Panc1 (cell line): ENCODE results near the gene PGBD5. TPM values are rescaled to one million over a fixed set of nuclear protein-coding genes. Genes with fewer than 3 reads are reported as not detected.
"Not testable (repeated sequence)": the region's sequence is repeated elsewhere in the genome, so short reads cannot be mapped to it uniquely, and the experiment has no call there.

Source experiments
- ATAC-seq: fragments of 200-7000 bp; cut with Tn5 transposase; 2 replicates; pipeline ENCODE4 v1.9.1; 2020; ENCODE audit warnings: mild to moderate bottlenecking, moderate library complexity
- BruUV-seq: library from RNA; stranded (reverse); fragments of 400-500 nt; replicated peaks from 2 replicates; lab custom pipeline; 2021; lab: Mats Ljungman, UMichigan
- CTCF ChIA-PET: fragments of 300-600 bp; sonication (Branson Sonifier 250); formaldehyde crosslinking; loops from one replicate; lab custom pipeline; 2022; ENCODE audit warnings: antibody characterized with exemption; lab: Charles Lee
- POLR2A ChIA-PET: fragments of 300-600 bp; sonication (Branson Sonifier 250); formaldehyde crosslinking; loops from one replicate; lab custom pipeline; 2022; ENCODE audit warnings: antibody characterized with exemption; lab: Charles Lee
- DNase-seq: peaks from one replicate; pipeline ENCODE4 v3.0.0-alpha.2; 2010; ENCODE audit warnings: low read depth, low spot score
- H3K27ac ChIP-seq: 2 replicates; pipeline ENCODE4 v1.5.1; 2011; ENCODE audit warnings: mild to moderate bottlenecking, low read length, inconsistent platforms
- H3K27me3 ChIP-seq: fragments of 200-500 bp; sonication (Bioruptor generic); 2 replicates; pipeline ENCODE4 v1.6.0; 2014; ENCODE audit warnings: low read length, inconsistent platforms; ENCODE audit not compliant: control insufficient read depth, insufficient read depth
- H3K36me3 ChIP-seq: fragments of 200-500 bp; sonication (Bioruptor generic); 2 replicates; pipeline ENCODE4 v1.5.1; 2014; ENCODE audit warnings: inconsistent platforms, mild to moderate bottlenecking, low read length, moderate library complexity; ENCODE audit not compliant: control insufficient read depth, insufficient read depth
- H3K4me1 ChIP-seq: 2 replicates; pipeline ENCODE4 v1.5.1; 2011; ENCODE audit warnings: inconsistent platforms, mild to moderate bottlenecking, low read length, moderate library complexity; ENCODE audit not compliant: control insufficient read depth, insufficient read depth
- H3K4me3 ChIP-seq, 2 experiments: 2 replicates each; pipeline ENCODE4 v1.5.1; 2011 to 2012; ENCODE audit warnings: low read depth in 2 of 2, low read length in 2 of 2, mild to moderate bottlenecking in 2 of 2, inconsistent platforms in 1 of 2, moderate library complexity in 1 of 2
- H3K9me3 ChIP-seq: fragments of 200-500 bp; sonication (Bioruptor generic); 2 replicates; pipeline ENCODE4 v1.5.1; 2014; ENCODE audit warnings: low read depth, mild to moderate bottlenecking, inconsistent platforms, low read length, moderate library complexity; ENCODE audit not compliant: control insufficient read depth, insufficient read depth
- POLR2AphosphoS5 ChIP-seq: IDR thresholded peaks from 2 replicates; pipeline ENCODE4 v1.6.1; 2012; ENCODE audit warnings: mild to moderate bottlenecking, low read depth, low read length, moderate library complexity
- SIN3A ChIP-seq: IDR thresholded peaks from 2 replicates; pipeline ENCODE4 v1.6.1; 2012; ENCODE audit warnings: low read depth, mild to moderate bottlenecking, low read length, moderate library complexity, borderline replicate concordance; ENCODE audit not compliant: insufficient read depth
- TCF7L2 ChIP-seq: IDR thresholded peaks from 2 replicates; pipeline ENCODE4 v1.6.1; 2011; ENCODE audit warnings: mild to moderate bottlenecking, low read depth, low read length, inconsistent platforms
- in situ Hi-C: cut with HindIII; loops from 2 replicates; pipeline ENCODE4 v1.10.0; 2016; ENCODE audit warnings: low sequenced_read_pairs, low pct_unique_long_range_greater_than_20kb
- intact Hi-C: fragments of 100-400 bp; cut with micrococcal nuclease; formaldehyde crosslinking; loops from one replicate; pipeline ENCODE4 v1.10.0; 2022; ENCODE audit not compliant: unreplicated experiment
- total RNA-seq: library from RNA; stranded (reverse); gene quantifications from one replicate; pipeline ENCODE4 v1.2.1, GENCODE V29; 2021; ENCODE audit not compliant: unreplicated experiment
- TF ChIP-seq, protein P1 (sequence below): fragments of 450-650 bp; IDR thresholded peaks from 2 replicates; pipeline ENCODE4 v1.5.1; 2017; ENCODE audit warnings: mild to moderate bottlenecking
- TF ChIP-seq, protein P2 (sequence below), 2 experiments: IDR thresholded peaks; 2 replicates each; pipeline ENCODE4 v1.6.1; 2011 to 2012; ENCODE audit warnings: low read depth in 2 of 2, control low read depth in 1 of 2, low read length in 1 of 2, mild to moderate bottlenecking in 1 of 2, moderate library complexity in 1 of 2; ENCODE audit not compliant: insufficient read depth in 1 of 2

Gene PGBD5
- total RNA-seq, 1 experiment from 2014 or later, result 0.05 TPM

DNA sequence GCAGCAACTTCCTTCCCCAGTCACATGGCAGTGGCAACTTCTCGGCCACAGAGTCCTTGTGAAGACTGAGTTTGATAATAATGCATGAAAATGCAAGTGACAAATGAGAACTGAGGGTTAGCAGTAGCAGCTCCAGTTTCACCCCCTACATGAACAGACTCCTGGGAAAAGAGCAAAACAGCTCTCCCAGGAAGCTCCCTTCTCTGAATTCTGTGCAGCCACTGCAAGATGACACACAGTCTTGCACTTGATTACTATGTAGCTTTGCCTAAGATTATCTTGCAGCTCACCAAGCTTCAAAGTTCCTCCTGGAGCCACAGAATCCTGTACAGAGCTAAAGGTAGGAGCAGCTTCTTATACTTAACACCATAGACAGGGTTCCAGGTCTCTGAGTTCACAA is 4.7 kb downstream of the PGBD5 start:
- Histone ChIP-seq H3K27ac (no peak overlapping the region), H3K4me3 (no peak overlapping the region), H3K36me3 (no peaks in the 10 kb centered on the region), H3K27me3 (peaks cover 41% of the 10 kb centered on the region), H3K4me1 (no peaks in the 10 kb centered on the region), H3K9me3 (no peaks in the 10 kb centered on the region)
- POLR2A ChIA-PET, result no interaction called here
- BruUV-seq, result no TSS peak
- no peak for ATAC-seq
- no peak for DNase-seq
- TF ChIP-seq POLR2AphosphoS5, result no peak
- TF ChIP-seq, protein P1, sequence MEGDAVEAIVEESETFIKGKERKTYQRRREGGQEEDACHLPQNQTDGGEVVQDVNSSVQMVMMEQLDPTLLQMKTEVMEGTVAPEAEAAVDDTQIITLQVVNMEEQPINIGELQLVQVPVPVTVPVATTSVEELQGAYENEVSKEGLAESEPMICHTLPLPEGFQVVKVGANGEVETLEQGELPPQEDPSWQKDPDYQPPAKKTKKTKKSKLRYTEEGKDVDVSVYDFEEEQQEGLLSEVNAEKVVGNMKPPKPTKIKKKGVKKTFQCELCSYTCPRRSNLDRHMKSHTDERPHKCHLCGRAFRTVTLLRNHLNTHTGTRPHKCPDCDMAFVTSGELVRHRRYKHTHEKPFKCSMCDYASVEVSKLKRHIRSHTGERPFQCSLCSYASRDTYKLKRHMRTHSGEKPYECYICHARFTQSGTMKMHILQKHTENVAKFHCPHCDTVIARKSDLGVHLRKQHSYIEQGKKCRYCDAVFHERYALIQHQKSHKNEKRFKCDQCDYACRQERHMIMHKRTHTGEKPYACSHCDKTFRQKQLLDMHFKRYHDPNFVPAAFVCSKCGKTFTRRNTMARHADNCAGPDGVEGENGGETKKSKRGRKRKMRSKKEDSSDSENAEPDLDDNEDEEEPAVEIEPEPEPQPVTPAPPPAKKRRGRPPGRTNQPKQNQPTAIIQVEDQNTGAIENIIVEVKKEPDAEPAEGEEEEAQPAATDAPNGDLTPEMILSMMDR, result no peak
- TF ChIP-seq, protein P2, sequence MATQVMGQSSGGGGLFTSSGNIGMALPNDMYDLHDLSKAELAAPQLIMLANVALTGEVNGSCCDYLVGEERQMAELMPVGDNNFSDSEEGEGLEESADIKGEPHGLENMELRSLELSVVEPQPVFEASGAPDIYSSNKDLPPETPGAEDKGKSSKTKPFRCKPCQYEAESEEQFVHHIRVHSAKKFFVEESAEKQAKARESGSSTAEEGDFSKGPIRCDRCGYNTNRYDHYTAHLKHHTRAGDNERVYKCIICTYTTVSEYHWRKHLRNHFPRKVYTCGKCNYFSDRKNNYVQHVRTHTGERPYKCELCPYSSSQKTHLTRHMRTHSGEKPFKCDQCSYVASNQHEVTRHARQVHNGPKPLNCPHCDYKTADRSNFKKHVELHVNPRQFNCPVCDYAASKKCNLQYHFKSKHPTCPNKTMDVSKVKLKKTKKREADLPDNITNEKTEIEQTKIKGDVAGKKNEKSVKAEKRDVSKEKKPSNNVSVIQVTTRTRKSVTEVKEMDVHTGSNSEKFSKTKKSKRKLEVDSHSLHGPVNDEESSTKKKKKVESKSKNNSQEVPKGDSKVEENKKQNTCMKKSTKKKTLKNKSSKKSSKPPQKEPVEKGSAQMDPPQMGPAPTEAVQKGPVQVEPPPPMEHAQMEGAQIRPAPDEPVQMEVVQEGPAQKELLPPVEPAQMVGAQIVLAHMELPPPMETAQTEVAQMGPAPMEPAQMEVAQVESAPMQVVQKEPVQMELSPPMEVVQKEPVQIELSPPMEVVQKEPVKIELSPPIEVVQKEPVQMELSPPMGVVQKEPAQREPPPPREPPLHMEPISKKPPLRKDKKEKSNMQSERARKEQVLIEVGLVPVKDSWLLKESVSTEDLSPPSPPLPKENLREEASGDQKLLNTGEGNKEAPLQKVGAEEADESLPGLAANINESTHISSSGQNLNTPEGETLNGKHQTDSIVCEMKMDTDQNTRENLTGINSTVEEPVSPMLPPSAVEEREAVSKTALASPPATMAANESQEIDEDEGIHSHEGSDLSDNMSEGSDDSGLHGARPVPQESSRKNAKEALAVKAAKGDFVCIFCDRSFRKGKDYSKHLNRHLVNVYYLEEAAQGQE (IDR thresholded peaks at IDR 0.05; ENCODE audit: insufficient read depth in 1 of 2, low read depth in 2 of 2, low read length in 1 of 2), result no peak
- TF ChIP-seq TCF7L2, result no peak
- TF ChIP-seq SIN3A, result no peak
- intact Hi-C loops (no loop called here), in situ Hi-C loops (no loop called here)
- CTCF ChIA-PET, result no interaction called here

DNA sequence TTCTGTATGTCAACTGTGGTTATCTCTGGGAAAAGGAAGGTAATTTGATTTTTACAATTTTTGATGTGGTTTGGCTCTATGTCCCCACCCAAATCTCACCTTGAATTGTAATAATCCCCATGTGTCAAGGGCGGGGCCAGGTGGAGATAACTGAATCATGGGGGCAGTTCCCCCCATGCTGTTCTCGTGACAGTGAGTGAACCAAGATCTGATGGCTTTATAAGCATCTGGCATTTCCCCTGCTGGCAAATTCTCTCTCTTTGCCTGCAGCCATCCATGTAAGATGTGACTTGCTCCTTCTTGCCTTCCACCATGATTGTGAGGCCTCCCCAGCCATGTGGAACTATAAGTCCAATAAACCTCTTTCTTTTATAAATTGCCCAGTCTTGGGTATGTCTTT is 5.8 kb downstream of the PGBD5 start:
- POLR2A ChIA-PET, CTCF ChIA-PET, H3K4me1 ChIP-seq, BruUV-seq, H3K27ac ChIP-seq, intact Hi-C loops, H3K9me3 ChIP-seq, H3K4me3 ChIP-seq, H3K36me3 ChIP-seq, in situ Hi-C loops, ATAC-seq, DNase-seq: not testable (repeated sequence)
- peaks cover 41% of the 10 kb centered on the region for H3K27me3 ChIP-seq

DNA sequence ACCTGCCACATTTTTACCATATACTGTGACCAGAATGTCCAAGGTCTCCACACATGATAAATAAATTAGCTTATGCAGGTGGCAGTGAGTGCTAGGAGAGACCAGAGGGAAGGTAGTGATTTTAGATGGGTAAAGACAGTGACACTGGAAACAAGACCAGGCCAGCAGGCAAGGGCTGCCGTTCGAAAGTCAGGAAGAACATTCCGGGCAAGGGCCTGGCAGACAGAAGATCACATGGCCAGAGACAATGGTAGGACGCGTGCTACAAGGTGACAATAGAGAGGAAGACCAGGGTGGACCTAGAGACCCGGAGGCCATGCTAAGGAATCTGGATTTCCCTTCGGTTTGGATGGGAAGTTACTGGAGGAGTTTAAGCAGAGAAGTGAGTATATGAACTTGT is 9.7 kb downstream of the PGBD5 start:
- POLR2A ChIA-PET, result no interaction called here

More for the DNA sequence above, 9.7 kb downstream of the PGBD5 start:
- Histone ChIP-seq H3K4me1 (no peaks in the 10 kb centered on the region), H3K4me3 (no peak overlapping the region), H3K36me3 (no peaks in the 10 kb centered on the region), H3K9me3 (no peaks in the 10 kb centered on the region), H3K27ac (no peak overlapping the region), H3K27me3 (peaks cover 24% of the 10 kb centered on the region)
- CTCF ChIA-PET, result no interaction called here
- no peak for ATAC-seq
- in situ Hi-C loops (no loop called here), intact Hi-C loops (no loop called here)
- TF ChIP-seq, protein P1, result no peak
- TF ChIP-seq, protein P2 (IDR thresholded peaks at IDR 0.05; ENCODE audit: insufficient read depth in 1 of 2, low read depth in 2 of 2, low read length in 1 of 2), result no peak
- TF ChIP-seq POLR2AphosphoS5 (no peak), SIN3A (no peak), TCF7L2 (no peak)
- BruUV-seq, result no TSS peak
- no peak for DNase-seq
